HepG2 (cell line): ENCODE measurements around the gene DCUN1D3. TPM values are rescaled to one million over a fixed set of nuclear protein-coding genes. Genes with fewer than 3 reads are reported as not detected.

Experiments used
- DR1 ChIP-seq: sonication (generic); formaldehyde crosslinking; IDR thresholded peaks from 2 replicates; pipeline ENCODE4 v1.8.0; 2021; ENCODE audit warnings: mild to moderate bottlenecking, missing genetic modification reagents, inconsistent platforms
- FOXK1 ChIP-seq: sonication (generic); formaldehyde crosslinking; IDR thresholded peaks from 2 replicates; pipeline ENCODE4 v1.4.0; 2020; ENCODE audit warnings: low read depth, missing genetic modification reagents, borderline replicate concordance
- FOXK2 ChIP-seq: fragments of 450-650 bp; IDR thresholded peaks from 2 replicates; pipeline ENCODE4 v1.6.1; 2016
- FOXP1 ChIP-seq, 2 experiments: fragments of 450-650 bp in 1 of 2; IDR thresholded peaks; 2 replicates each; pipeline ENCODE4 v1.6.1; 2017 to 2018; ENCODE audit warnings: antibody characterized with exemption in 1 of 2
- GFI1 ChIP-seq: sonication (generic); formaldehyde crosslinking; IDR thresholded peaks from 2 replicates; pipeline ENCODE4 v1.5.0; 2020; ENCODE audit warnings: missing genetic modification reagents, mild to moderate bottlenecking, borderline replicate concordance
- HCFC1 ChIP-seq: fragments of 150-350 bp; IDR thresholded peaks from 2 replicates; pipeline ENCODE4 v1.6.1; 2014; ENCODE audit warnings: low read depth, low read length
- KAT2B ChIP-seq: fragments of 150-350 bp; IDR thresholded peaks from 2 replicates; pipeline ENCODE4 v1.6.1; 2014; ENCODE audit warnings: low read depth, low read length, borderline replicate concordance
- KMT2A ChIP-seq: sonication (generic); formaldehyde crosslinking; IDR thresholded peaks from 2 replicates; pipeline ENCODE4 v1.4.0; 2020; ENCODE audit warnings: missing genetic modification reagents
- MIER3 ChIP-seq: IDR thresholded peaks from 2 replicates; pipeline ENCODE4 v1.6.1; 2016; ENCODE audit warnings: missing compliant biosample characterization, borderline replicate concordance
- NFKBIZ ChIP-seq: IDR thresholded peaks from 2 replicates; pipeline ENCODE4 v1.6.1; 2018; ENCODE audit warnings: missing genetic modification reagents, missing compliant biosample characterization
- PHB2 ChIP-seq: fragments of 450-650 bp; IDR thresholded peaks from 2 replicates; pipeline ENCODE4 v1.6.1; 2018; ENCODE audit not compliant: partially characterized antibody
- PPARG ChIP-seq: conservative IDR thresholded peaks from 2 replicates; pipeline ENCODE4 v1.6.1; 2016; ENCODE audit warnings: missing biosample characterization, missing genetic modification reagents
- PRMT3 ChIP-seq: sonication (generic); formaldehyde crosslinking; IDR thresholded peaks from 2 replicates; pipeline ENCODE4 v1.8.1; 2022; ENCODE audit warnings: low read depth, mild to moderate bottlenecking, moderate library complexity, missing genetic modification reagents, borderline replicate concordance
- RNF2 ChIP-seq: fragments of 450-650 bp; conservative IDR thresholded peaks from 2 replicates; pipeline ENCODE4 v1.6.1; 2016; ENCODE audit warnings: low read depth
- SP4 ChIP-seq: sonication (generic); formaldehyde crosslinking; IDR thresholded peaks from 2 replicates; pipeline ENCODE4 v1.8.1; 2023; ENCODE audit warnings: mild to moderate bottlenecking, missing genetic modification reagents
- ZNF124 ChIP-seq: sonication (generic); formaldehyde crosslinking; IDR thresholded peaks from 2 replicates; pipeline ENCODE4 v1.4.0; 2020; ENCODE audit warnings: missing genetic modification reagents
- ZNF17 ChIP-seq: sonication (generic); formaldehyde crosslinking; IDR thresholded peaks from 2 replicates; pipeline ENCODE4 v1.5.0; 2020; ENCODE audit warnings: mild to moderate bottlenecking, missing genetic modification reagents
- ZNF816 ChIP-seq: sonication (generic); formaldehyde crosslinking; IDR thresholded peaks from 2 replicates; pipeline ENCODE4 v1.8.0; 2022; ENCODE audit warnings: missing genetic modification reagents, mild to moderate bottlenecking, borderline replicate concordance
- polyA plus RNA-seq, 8 experiments: library from polyadenylated mRNA; depleted of rRNA in 3 of 8; stranded (reverse) in 7 of 8; unstranded in 1 of 8; fragments of >200 nt; fragmentation: Illumina TruSeq in 4 of 8; extraction: Trizol in 4 of 8; gene quantifications; 2 replicates each; pipeline versions ENCODE4 v1.2.1 to v1.2.3, GENCODE V29; 2011 to 2016; ENCODE audit warnings: low read depth in 4 of 8, missing spikeins in 1 of 8, mixed read lengths in 1 of 8; ENCODE audit not compliant: insufficient read depth in 1 of 8
- total RNA-seq, 5 experiments: library from RNA; depleted of rRNA; stranded (reverse); fragments of >200 nt; fragmentation: Illumina TruSeq; extraction: Trizol; gene quantifications; 2 replicates each; pipeline ENCODE4 v1.2.3, GENCODE V29; 2016; ENCODE audit warnings: low read depth in 1 of 5
- TF ChIP-seq, protein P1 (sequence below): sonication (generic); formaldehyde crosslinking; IDR thresholded peaks from 2 replicates; pipeline ENCODE4 v1.8.0; 2022; ENCODE audit warnings: mild to moderate bottlenecking, missing genetic modification reagents, moderate library complexity
- TF ChIP-seq, protein P2 (sequence below): sonication (generic); formaldehyde crosslinking; IDR thresholded peaks from 2 replicates; pipeline ENCODE4 v1.4.0; 2020; ENCODE audit warnings: missing genetic modification reagents
- TF ChIP-seq, protein P3 (sequence below): sonication (generic); formaldehyde crosslinking; IDR thresholded peaks from 2 replicates; pipeline ENCODE4 v1.4.0; 2020; ENCODE audit warnings: missing genetic modification reagents
- TF ChIP-seq, protein P4 (sequence below): sonication (generic); formaldehyde crosslinking; IDR thresholded peaks from 2 replicates; pipeline ENCODE4 v1.5.0; 2020; ENCODE audit warnings: mild to moderate bottlenecking, low read depth, missing genetic modification reagents, borderline replicate concordance

DCUN1D3 gene
- total and polyA plus RNA-seq, 2 of the 13 experiments (the other 11 are each of a cell fraction or from before 2014, with no cell fraction given): 5.0 to 19.3 TPM

DNA sequence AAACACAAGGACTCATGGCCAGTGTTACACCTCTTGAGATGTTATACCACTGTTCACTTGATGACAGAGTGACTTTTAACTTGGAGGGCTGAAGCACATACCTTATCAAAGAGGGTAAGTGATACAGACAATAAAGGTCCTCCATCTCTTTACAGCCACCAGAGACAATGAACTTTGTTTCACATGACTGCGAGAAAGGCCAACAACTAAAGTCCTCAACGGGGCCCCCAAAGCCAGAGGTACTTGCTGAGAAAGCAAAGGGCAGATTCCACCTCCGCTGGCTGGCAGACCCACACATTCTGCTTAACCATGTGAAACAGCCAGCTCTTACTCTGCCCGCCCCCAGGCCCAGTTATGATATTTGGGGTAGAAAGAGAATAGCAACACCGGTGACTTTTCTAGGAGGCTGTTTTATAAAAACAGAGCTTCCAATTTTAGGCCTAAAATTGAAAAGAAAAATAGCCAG is 21.4 kb downstream of the DCUN1D3 start (continued):
- TF ChIP-seq, protein P1, sequence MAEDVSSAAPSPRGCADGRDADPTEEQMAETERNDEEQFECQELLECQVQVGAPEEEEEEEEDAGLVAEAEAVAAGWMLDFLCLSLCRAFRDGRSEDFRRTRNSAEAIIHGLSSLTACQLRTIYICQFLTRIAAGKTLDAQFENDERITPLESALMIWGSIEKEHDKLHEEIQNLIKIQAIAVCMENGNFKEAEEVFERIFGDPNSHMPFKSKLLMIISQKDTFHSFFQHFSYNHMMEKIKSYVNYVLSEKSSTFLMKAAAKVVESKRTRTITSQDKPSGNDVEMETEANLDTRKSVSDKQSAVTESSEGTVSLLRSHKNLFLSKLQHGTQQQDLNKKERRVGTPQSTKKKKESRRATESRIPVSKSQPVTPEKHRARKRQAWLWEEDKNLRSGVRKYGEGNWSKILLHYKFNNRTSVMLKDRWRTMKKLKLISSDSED: no peak
- peak; percentile 70 for TF ChIP-seq KMT2A
- no peak; the same call in 1 of the 2 replicates for TF ChIP-seq ZNF124 (CRISPR knock-in tag)
- no peak for TF ChIP-seq DR1 (CRISPR knock-in tag)
- no peak; the same call in none of the 2 replicates for TF ChIP-seq GFI1 (CRISPR knock-in tag)
- no peak for TF ChIP-seq PHB2
- TF ChIP-seq ZNF17 (CRISPR knock-in tag): no peak
- no peak for TF ChIP-seq ZNF816 (CRISPR knock-in tag)
- no peak; the same call in 1 of the 2 replicates for TF ChIP-seq NFKBIZ (CRISPR knock-in tag)
- TF ChIP-seq PRMT3 (CRISPR knock-in tag): no peak
- TF ChIP-seq, protein P2, sequence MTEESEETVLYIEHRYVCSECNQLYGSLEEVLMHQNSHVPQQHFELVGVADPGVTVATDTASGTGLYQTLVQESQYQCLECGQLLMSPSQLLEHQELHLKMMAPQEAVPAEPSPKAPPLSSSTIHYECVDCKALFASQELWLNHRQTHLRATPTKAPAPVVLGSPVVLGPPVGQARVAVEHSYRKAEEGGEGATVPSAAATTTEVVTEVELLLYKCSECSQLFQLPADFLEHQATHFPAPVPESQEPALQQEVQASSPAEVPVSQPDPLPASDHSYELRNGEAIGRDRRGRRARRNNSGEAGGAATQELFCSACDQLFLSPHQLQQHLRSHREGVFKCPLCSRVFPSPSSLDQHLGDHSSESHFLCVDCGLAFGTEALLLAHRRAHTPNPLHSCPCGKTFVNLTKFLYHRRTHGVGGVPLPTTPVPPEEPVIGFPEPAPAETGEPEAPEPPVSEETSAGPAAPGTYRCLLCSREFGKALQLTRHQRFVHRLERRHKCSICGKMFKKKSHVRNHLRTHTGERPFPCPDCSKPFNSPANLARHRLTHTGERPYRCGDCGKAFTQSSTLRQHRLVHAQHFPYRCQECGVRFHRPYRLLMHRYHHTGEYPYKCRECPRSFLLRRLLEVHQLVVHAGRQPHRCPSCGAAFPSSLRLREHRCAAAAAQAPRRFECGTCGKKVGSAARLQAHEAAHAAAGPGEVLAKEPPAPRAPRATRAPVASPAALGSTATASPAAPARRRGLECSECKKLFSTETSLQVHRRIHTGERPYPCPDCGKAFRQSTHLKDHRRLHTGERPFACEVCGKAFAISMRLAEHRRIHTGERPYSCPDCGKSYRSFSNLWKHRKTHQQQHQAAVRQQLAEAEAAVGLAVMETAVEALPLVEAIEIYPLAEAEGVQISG: no peak
- TF ChIP-seq RNF2: no peak
- TF ChIP-seq FOXK1: no peak
- TF ChIP-seq, protein P3, sequence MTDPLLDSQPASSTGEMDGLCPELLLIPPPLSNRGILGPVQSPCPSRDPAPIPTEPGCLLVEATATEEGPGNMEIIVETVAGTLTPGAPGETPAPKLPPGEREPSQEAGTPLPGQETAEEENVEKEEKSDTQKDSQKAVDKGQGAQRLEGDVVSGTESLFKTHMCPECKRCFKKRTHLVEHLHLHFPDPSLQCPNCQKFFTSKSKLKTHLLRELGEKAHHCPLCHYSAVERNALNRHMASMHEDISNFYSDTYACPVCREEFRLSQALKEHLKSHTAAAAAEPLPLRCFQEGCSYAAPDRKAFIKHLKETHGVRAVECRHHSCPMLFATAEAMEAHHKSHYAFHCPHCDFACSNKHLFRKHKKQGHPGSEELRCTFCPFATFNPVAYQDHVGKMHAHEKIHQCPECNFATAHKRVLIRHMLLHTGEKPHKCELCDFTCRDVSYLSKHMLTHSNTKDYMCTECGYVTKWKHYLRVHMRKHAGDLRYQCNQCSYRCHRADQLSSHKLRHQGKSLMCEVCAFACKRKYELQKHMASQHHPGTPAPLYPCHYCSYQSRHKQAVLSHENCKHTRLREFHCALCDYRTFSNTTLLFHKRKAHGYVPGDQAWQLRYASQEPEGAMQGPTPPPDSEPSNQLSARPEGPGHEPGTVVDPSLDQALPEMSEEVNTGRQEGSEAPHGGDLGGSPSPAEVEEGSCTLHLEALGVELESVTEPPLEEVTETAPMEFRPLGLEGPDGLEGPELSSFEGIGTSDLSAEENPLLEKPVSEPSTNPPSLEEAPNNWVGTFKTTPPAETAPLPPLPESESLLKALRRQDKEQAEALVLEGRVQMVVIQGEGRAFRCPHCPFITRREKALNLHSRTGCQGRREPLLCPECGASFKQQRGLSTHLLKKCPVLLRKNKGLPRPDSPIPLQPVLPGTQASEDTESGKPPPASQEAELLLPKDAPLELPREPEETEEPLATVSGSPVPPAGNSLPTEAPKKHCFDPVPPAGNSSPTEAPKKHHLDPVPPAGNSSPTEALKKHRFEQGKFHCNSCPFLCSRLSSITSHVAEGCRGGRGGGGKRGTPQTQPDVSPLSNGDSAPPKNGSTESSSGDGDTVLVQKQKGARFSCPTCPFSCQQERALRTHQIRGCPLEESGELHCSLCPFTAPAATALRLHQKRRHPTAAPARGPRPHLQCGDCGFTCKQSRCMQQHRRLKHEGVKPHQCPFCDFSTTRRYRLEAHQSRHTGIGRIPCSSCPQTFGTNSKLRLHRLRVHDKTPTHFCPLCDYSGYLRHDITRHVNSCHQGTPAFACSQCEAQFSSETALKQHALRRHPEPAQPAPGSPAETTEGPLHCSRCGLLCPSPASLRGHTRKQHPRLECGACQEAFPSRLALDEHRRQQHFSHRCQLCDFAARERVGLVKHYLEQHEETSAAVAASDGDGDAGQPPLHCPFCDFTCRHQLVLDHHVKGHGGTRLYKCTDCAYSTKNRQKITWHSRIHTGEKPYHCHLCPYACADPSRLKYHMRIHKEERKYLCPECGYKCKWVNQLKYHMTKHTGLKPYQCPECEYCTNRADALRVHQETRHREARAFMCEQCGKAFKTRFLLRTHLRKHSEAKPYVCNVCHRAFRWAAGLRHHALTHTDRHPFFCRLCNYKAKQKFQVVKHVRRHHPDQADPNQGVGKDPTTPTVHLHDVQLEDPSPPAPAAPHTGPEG (CRISPR knock-in tag): no peak
- no peak for TF ChIP-seq HCFC1
- no peak for TF ChIP-seq FOXP1 (IDR thresholded peaks at IDR 0.05)
- peak; percentile 51 for TF ChIP-seq FOXP1 (CRISPR knock-in tag; IDR thresholded peaks at IDR 0.05)
- TF ChIP-seq PPARG (CRISPR knock-in tag): peak; percentile 76
- no peak for TF ChIP-seq SP4 (CRISPR knock-in tag)
- no peak for TF ChIP-seq KAT2B
- TF ChIP-seq, protein P4, sequence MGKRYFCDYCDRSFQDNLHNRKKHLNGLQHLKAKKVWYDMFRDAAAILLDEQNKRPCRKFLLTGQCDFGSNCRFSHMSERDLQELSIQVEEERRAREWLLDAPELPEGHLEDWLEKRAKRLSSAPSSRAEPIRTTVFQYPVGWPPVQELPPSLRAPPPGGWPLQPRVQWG (CRISPR knock-in tag): no peak
- no peak for TF ChIP-seq FOXK2
- no peak for TF ChIP-seq MIER3 (CRISPR knock-in tag)
